HepG2 (cell line): ENCODE measurements around the gene CDR2L. TPM values are rescaled to one million over a fixed set of nuclear protein-coding genes. Genes with fewer than 3 reads are reported as not detected.

Experiments
- ATAC-seq: fragments of 200-7000 bp; cut with Tn5 transposase; 3 replicates; pipeline ENCODE4 v1.9.1; 2020; ENCODE audit warnings: mild to moderate bottlenecking, moderate library complexity
- BruUV-seq: library from RNA; stranded (reverse); fragments of 400-500 nt; replicated peaks from 2 replicates; lab custom pipeline; 2021; lab: Mats Ljungman, UMichigan
- CTCF ChIA-PET: fragments of 300-600 bp; formaldehyde crosslinking; extraction: SDS; loops from one replicate; lab custom pipeline; 2021; ENCODE audit warnings: low total read pairs, inconsistent platforms, low intra/inter-chr PET ratio; lab: Yijun Ruan, JAX
- POLR2A ChIA-PET: fragments of 350-600 bp; sonication (Branson Sonifier 250); formaldehyde crosslinking; loops from one replicate; lab custom pipeline; 2020; ENCODE audit warnings: antibody characterized with exemption, inconsistent platforms; lab: Yijun Ruan, JAX
- DNase-seq: peaks from one replicate; pipeline ENCODE4 v3.0.0-alpha.2; 2015; ENCODE audit warnings: low spot score
- FAIRE-seq: peaks from 3 replicates; lab custom pipeline; 2011; peaks lifted over from hg19 to GRCh38; lab: Jason Lieb, UNC
- H2AFZ ChIP-seq: one replicate; pipeline ENCODE4 v1.6.1; 2011; ENCODE audit warnings: low read length, inconsistent platforms
- H3K27ac ChIP-seq: fragments of 300-600 bp; 3 replicates; pipeline ENCODE4 v1.8.0; 2011; ENCODE audit warnings: mixed run types, mild to moderate bottlenecking, mixed read lengths, low read length, inconsistent platforms; ENCODE audit not compliant: insufficient read depth; ENCODE audit errors: extremely low read length
- H3K27me3 ChIP-seq, 2 experiments: fragments of 200-600 bp in 1 of 2; 2 replicates in 1 of 2; 3 replicates in 1 of 2; pipeline versions ENCODE4 v1.6.0 to v1.8.0; 2011; ENCODE audit warnings: low read length in 2 of 2, mild to moderate bottlenecking in 2 of 2, moderate library complexity in 2 of 2, inconsistent platforms in 1 of 2; ENCODE audit not compliant: insufficient read depth in 2 of 2, control insufficient read depth in 1 of 2
- H3K36me3 ChIP-seq, 2 experiments: fragments of 200-600 bp in 1 of 2; replicated peaks in 1 of 2; 2 replicates in 1 of 2; 3 replicates in 1 of 2; pipeline versions ENCODE4 v1.5.1 to v1.8.0; 2011; ENCODE audit warnings: low read length in 2 of 2, inconsistent platforms in 1 of 2; ENCODE audit not compliant: insufficient read depth in 2 of 2, control insufficient read depth in 1 of 2
- H3K4me1 ChIP-seq: 2 replicates; pipeline ENCODE4 v1.5.1; 2012; ENCODE audit warnings: low read length, inconsistent platforms; ENCODE audit not compliant: insufficient read depth
- H3K4me2 ChIP-seq: 2 replicates; pipeline ENCODE4 v1.6.0; 2011; ENCODE audit warnings: low read depth, low read length, inconsistent platforms
- H3K4me3 ChIP-seq, 3 experiments: fragments of 200-600 bp in 1 of 3; sonication (generic), shearing (Covaris generic) in 1 of 3; replicated peaks in 1 of 3; 2 replicates each; pipeline ENCODE4 v1.5.1; 2011 to 2016; ENCODE audit warnings: low read length in 3 of 3, inconsistent platforms in 2 of 3, low read depth in 2 of 3, mild to moderate bottlenecking in 2 of 3, control low read depth in 1 of 3, mixed read lengths in 1 of 3; ENCODE audit not compliant: insufficient read depth in 1 of 3
- H3K79me2 ChIP-seq: one replicate; pipeline ENCODE4 v1.6.1; 2011; ENCODE audit warnings: low read length, inconsistent platforms; ENCODE audit not compliant: insufficient read depth
- H3K9ac ChIP-seq: 2 replicates; pipeline ENCODE4 v1.6.0; 2011; ENCODE audit warnings: mild to moderate bottlenecking, low read depth, low read length, inconsistent platforms; ENCODE audit not compliant: insufficient read depth
- H3K9me3 ChIP-seq: 2 replicates; pipeline ENCODE4 v1.5.1; 2012; ENCODE audit warnings: mild to moderate bottlenecking, low read length
- H4K20me1 ChIP-seq: 2 replicates; pipeline ENCODE4 v1.6.0; 2011; ENCODE audit warnings: inconsistent platforms, mild to moderate bottlenecking, low read length, moderate library complexity; ENCODE audit not compliant: insufficient read depth
- ATF1 ChIP-seq: IDR thresholded peaks from 2 replicates; pipeline ENCODE4 v1.6.1; 2016; ENCODE audit warnings: mild to moderate bottlenecking, control low read depth
- ELK4 ChIP-seq: sonication (generic); formaldehyde crosslinking; IDR thresholded peaks from 2 replicates; pipeline ENCODE4 v1.9.0; 2021; ENCODE audit warnings: missing genetic modification reagents, borderline replicate concordance
- ETV6 ChIP-seq: sonication (generic); formaldehyde crosslinking; conservative IDR thresholded peaks from 2 replicates; pipeline ENCODE4 v1.4.0; 2020; ENCODE audit warnings: missing genetic modification reagents
- FOXM1 ChIP-seq: sonication (generic); formaldehyde crosslinking; IDR thresholded peaks from 2 replicates; pipeline ENCODE4 v1.5.0; 2020; ENCODE audit warnings: missing genetic modification reagents
- HNF4G ChIP-seq, 2 experiments: sonication (generic) in 1 of 2; formaldehyde crosslinking in 1 of 2; IDR thresholded peaks; 2 replicates each; pipeline versions ENCODE4 v1.4.0 to v1.6.1; 2011 to 2020; ENCODE audit warnings: borderline replicate concordance in 2 of 2, low read depth in 2 of 2, mild to moderate bottlenecking in 2 of 2, low read length in 1 of 2, missing genetic modification reagents in 1 of 2, moderate library complexity in 1 of 2
- MLLT10 ChIP-seq: sonication (generic); formaldehyde crosslinking; IDR thresholded peaks from 2 replicates; pipeline ENCODE4 v1.4.0; 2020; ENCODE audit warnings: missing genetic modification reagents
- TARDBP ChIP-seq: sonication (generic); formaldehyde crosslinking; IDR thresholded peaks from 2 replicates; pipeline ENCODE4 v1.8.0; 2022; ENCODE audit warnings: mild to moderate bottlenecking, missing genetic modification reagents
- TBP ChIP-seq: sonication (generic); formaldehyde crosslinking; IDR thresholded peaks from 2 replicates; pipeline ENCODE4 v1.5.0; 2020; ENCODE audit warnings: missing genetic modification reagents
- TBX3 ChIP-seq: fragments of 450-650 bp; IDR thresholded peaks from 2 replicates; pipeline ENCODE4 v1.6.1; 2017; ENCODE audit warnings: antibody characterized with exemption, mild to moderate bottlenecking, inconsistent platforms, borderline replicate concordance
- ZMYM3 ChIP-seq: sonication (generic); formaldehyde crosslinking; IDR thresholded peaks from 2 replicates; pipeline ENCODE4 v1.5.1; 2020; ENCODE audit warnings: mild to moderate bottlenecking, missing genetic modification reagents
- ZNF282 ChIP-seq: fragments of 450-650 bp; IDR thresholded peaks from 2 replicates; pipeline ENCODE4 v1.6.1; 2018; ENCODE audit not compliant: partially characterized antibody
- ZNF503 ChIP-seq: sonication (generic); formaldehyde crosslinking; IDR thresholded peaks from 2 replicates; pipeline ENCODE4 v1.4.0; 2020; ENCODE audit warnings: missing genetic modification reagents
- ZNF841 ChIP-seq: sonication (generic); formaldehyde crosslinking; IDR thresholded peaks from 2 replicates; pipeline ENCODE4 v1.8.1; 2023; ENCODE audit warnings: missing genetic modification reagents, borderline replicate concordance
- WGBS: methylation state at CpG from one replicate; pipeline ENCODE4 v1.1.6; 2017; ENCODE audit warnings: low lambda C conversion rate; 5-methylcytosine and 5-hydroxymethylcytosine counted together
- in situ Hi-C: cut with HindIII; loops from 2 replicates; pipeline ENCODE4 v1.10.0; 2017; ENCODE audit warnings: low pct_unique_long_range_greater_than_20kb; ENCODE audit not compliant: extremely low pct_ligation_motif_present
- intact Hi-C: fragments of 100-400 bp; cut with micrococcal nuclease; formaldehyde crosslinking; loops from one replicate; pipeline ENCODE4 v1.10.0; 2022; ENCODE audit not compliant: unreplicated experiment
- polyA plus RNA-seq, 8 experiments: library from polyadenylated mRNA; depleted of rRNA in 3 of 8; stranded (reverse) in 7 of 8; unstranded in 1 of 8; fragments of >200 nt; fragmentation: Illumina TruSeq in 4 of 8; extraction: Trizol in 4 of 8; gene quantifications; 2 replicates each; pipeline versions ENCODE4 v1.2.1 to v1.2.3, GENCODE V29; 2011 to 2016; ENCODE audit warnings: low read depth in 4 of 8, missing spikeins in 1 of 8, mixed read lengths in 1 of 8; ENCODE audit not compliant: insufficient read depth in 1 of 8
- total RNA-seq, 5 experiments: library from RNA; depleted of rRNA; stranded (reverse); fragments of >200 nt; fragmentation: Illumina TruSeq; extraction: Trizol; gene quantifications; 2 replicates each; pipeline ENCODE4 v1.2.3, GENCODE V29; 2016; ENCODE audit warnings: low read depth in 1 of 5
- TF ChIP-seq, protein P1 (sequence below): sonication (generic); formaldehyde crosslinking; IDR thresholded peaks from 2 replicates; pipeline ENCODE4 v1.5.0; 2020; ENCODE audit warnings: missing genetic modification reagents
- TF ChIP-seq, protein P2 (sequence below): sonication (generic); formaldehyde crosslinking; IDR thresholded peaks from 2 replicates; pipeline ENCODE4 v1.5.0; 2020; ENCODE audit warnings: missing genetic modification reagents
- TF ChIP-seq, protein P3 (sequence below): sonication (generic); formaldehyde crosslinking; IDR thresholded peaks from 2 replicates; pipeline ENCODE4 v1.4.0; 2020; ENCODE audit warnings: missing genetic modification reagents, low read depth, mild to moderate bottlenecking, borderline replicate concordance

Gene CDR2L
- total and polyA plus RNA-seq, 2 of the 13 experiments (the other 11 are each of a cell fraction or from before 2014, with no cell fraction given), result 1.9 to 2.1 TPM

GRCh38 chr17:75033346-75034235, 46.2 kb downstream of the CDR2L start:
- Histone ChIP-seq H3K4me1 (peaks cover 37% of the 10 kb centered on the region), H3K9me3 (no peaks in the 10 kb centered on the region), H3K9ac (peak overlapping the region; percentile 90), H3K27ac (peak overlapping the region; percentile 94), H3K36me3 (peaks cover 0 to 2% of the 10 kb centered on the region in 2 experiments; a peak in 3 of 5 replicates), H3K4me3 (peak overlapping the region; percentile 76 to 93 (median 91)), H2AFZ (no peak overlapping the region), H3K79me2 (no peaks in the 10 kb centered on the region), H4K20me1 (no peaks in the 10 kb centered on the region), H3K4me2 (peak overlapping the region; percentile 98), H3K27me3 (peaks cover 0 to 6% of the 10 kb centered on the region in 2 experiments; a peak in 3 of 5 replicates)
- in situ Hi-C loops (no loop called here), intact Hi-C loops (loop anchor here (1.0 to 2.0 kb wide), 5 partner anchors 21 to 72 kb away; partner anchors contain the start of genes CDR2L, MRPL58 and SLC16A5)
- ChIA-PET CTCF (interaction anchor here (1.3 kb wide), 1 partner anchor 73 kb away, joined by 3 read pairs; no protein-coding TSS in a partner anchor), POLR2A (interaction anchor here (1.0 to 4.1 kb wide), 12 partner anchors 9 to 237 kb away, joined by 3 to 77 read pairs (median 6); partner anchors contain the start of genes ATP5PD, FDXR, KCTD2 and MIF4GD)
- DNase-seq (peak; percentile 94), ATAC-seq (peak; percentile 34), FAIRE-seq (peak; percentile 82)
- no TSS peak for BruUV-seq
- WGBS, result under 1% methylated on average over 36 of the region's 36 CpGs
- TF ChIP-seq ZNF841 (CRISPR knock-in tag) (0 out of 2 replicates have a peak, but pooled peaks have one; percentile 28), ELK4 (CRISPR knock-in tag) (no peak), TBX3 (no peak), ETV6 (CRISPR knock-in tag) (0 out of 2 replicates have a peak, but pooled peaks have one; percentile 19), ZNF282 (no peak), ZMYM3 (peak; percentile 67; the same call in 1 of the 2 replicates), ATF1 (no peak), TARDBP (no peak), TBP (CRISPR knock-in tag) (peak; percentile 82; the same call in 1 of the 2 replicates), FOXM1 (CRISPR knock-in tag) (0 out of 2 replicates have a peak, but pooled peaks have one; percentile 26), ZNF503 (peak; percentile 57; the same call in 1 of the 2 replicates), MLLT10 (CRISPR knock-in tag) (no peak), HNF4G (IDR thresholded peaks at IDR 0.05; ENCODE audit: borderline replicate concordance, low read depth, low read length) (no peak), HNF4G (CRISPR knock-in tag; IDR thresholded peaks at IDR 0.05; ENCODE audit: borderline replicate concordance, low read depth) (peak; percentile 25; the same call in 1 of the 2 replicates)
- TF ChIP-seq, protein P1, sequence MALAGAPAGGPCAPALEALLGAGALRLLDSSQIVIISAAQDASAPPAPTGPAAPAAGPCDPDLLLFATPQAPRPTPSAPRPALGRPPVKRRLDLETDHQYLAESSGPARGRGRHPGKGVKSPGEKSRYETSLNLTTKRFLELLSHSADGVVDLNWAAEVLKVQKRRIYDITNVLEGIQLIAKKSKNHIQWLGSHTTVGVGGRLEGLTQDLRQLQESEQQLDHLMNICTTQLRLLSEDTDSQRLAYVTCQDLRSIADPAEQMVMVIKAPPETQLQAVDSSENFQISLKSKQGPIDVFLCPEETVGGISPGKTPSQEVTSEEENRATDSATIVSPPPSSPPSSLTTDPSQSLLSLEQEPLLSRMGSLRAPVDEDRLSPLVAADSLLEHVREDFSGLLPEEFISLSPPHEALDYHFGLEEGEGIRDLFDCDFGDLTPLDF, result peak; percentile 90
- TF ChIP-seq, protein P2, sequence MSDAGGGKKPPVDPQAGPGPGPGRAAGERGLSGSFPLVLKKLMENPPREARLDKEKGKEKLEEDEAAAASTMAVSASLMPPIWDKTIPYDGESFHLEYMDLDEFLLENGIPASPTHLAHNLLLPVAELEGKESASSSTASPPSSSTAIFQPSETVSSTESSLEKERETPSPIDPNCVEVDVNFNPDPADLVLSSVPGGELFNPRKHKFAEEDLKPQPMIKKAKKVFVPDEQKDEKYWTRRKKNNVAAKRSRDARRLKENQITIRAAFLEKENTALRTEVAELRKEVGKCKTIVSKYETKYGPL (CRISPR knock-in tag), result peak; percentile 23; the same call in 1 of the 2 replicates
- TF ChIP-seq, protein P3, sequence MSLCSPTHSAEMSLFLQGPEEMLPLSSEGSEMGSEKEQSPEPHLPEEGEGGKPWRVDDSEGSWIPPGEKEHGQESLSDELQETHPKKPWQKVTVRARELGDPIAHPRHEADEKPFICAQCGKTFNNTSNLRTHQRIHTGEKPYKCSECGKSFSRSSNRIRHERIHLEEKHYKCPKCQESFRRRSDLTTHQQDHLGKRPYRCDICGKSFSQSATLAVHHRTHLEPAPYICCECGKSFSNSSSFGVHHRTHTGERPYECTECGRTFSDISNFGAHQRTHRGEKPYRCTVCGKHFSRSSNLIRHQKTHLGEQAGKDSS (CRISPR knock-in tag), result 0 out of 2 replicates have a peak, but pooled peaks have one; percentile 77
